Loucy (cell line): ENCODE results near the gene TNS3.

Experiments used
- CTCF ChIP-seq: fragments of 200-600 bp; sonication (generic); conservative IDR thresholded peaks from 2 replicates; pipeline ENCODE4 v1.5.1; 2014; ENCODE audit warnings: mild to moderate bottlenecking, antibody characterized with exemption, low read length
- EZH2phosphoT487 ChIP-seq: fragments of 200-600 bp; IDR thresholded peaks from 2 replicates; pipeline ENCODE4 v1.6.1; 2018; ENCODE audit warnings: antibody characterized with exemption, mild to moderate bottlenecking, moderate library complexity, borderline replicate concordance

DNA sequence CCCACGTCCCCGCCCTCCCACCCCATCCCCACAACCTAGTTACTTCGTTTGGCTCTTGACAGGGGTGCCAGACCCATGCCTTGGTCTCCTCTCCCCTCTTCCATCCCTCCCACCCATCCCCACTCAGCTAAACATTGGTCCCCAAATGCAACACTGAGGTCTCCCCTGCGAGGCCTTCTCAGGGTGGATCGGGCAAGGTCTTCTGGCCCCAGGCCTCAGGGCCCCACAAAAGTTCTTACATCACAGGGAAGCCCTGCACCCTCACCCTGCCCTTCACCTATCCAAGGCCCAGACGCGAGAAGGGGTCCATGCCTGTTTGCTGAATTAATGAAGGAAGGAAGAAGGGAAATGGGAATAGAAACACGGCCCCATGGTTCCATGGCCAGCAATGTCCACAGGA, 32.0 kb downstream of the TNS3 start:
- TF ChIP-seq EZH2phosphoT487, result no peak
- no peak for TF ChIP-seq CTCF
